ENCODE data around the gene KIAA1958.
"Not testable (repeated sequence)": the region's sequence is repeated elsewhere in the genome, so short reads cannot be mapped to it uniquely, and the experiment has no call there.

Gene KIAA1958

GRCh38 chr9:112648624-112649023 is 162.0 kb downstream of the KIAA1958 start:
- H3K9ac ChIP-seq (ENCODE audit: low read length) = no peak overlapping the region
- H3K4me3 ChIP-seq (ENCODE audit: low read depth in 1 of 2, low read length in 2 of 2) = no peak overlapping the region
- no peaks in the 10 kb centered on the region for H3K9me3 ChIP-seq (ENCODE audit: low read length)
- no peaks in the 10 kb centered on the region for H3K4me1 ChIP-seq (ENCODE audit: insufficient read depth, low read length)
- no peak overlapping the region for H3K27ac ChIP-seq (ENCODE audit: low read depth, low read length)
- no peaks in the 10 kb centered on the region for H3K27me3 ChIP-seq (ENCODE audit: control insufficient read depth in 1 of 2, insufficient read depth in 2 of 2, low read length in 2 of 2)
- H3K36me3 ChIP-seq (ENCODE audit: insufficient read depth, low read length) = no peaks in the 10 kb centered on the region

GRCh38 chr9:112654282-112654681 is 167.7 kb downstream of the KIAA1958 start:
- Histone ChIP-seq H3K9me3 (ENCODE audit: low read length) (no peaks in the 10 kb centered on the region), H3K36me3 (ENCODE audit: insufficient read depth, low read length) (no peaks in the 10 kb centered on the region), H3K4me3 (ENCODE audit: low read depth in 1 of 2, low read length in 2 of 2) (no peak overlapping the region), H3K27me3 (ENCODE audit: control insufficient read depth in 1 of 2, insufficient read depth in 2 of 2, low read length in 2 of 2) (no peaks in the 10 kb centered on the region), H3K9ac (ENCODE audit: low read length) (no peak overlapping the region), H3K27ac (ENCODE audit: low read depth, low read length) (no peak overlapping the region), H3K4me1 (ENCODE audit: insufficient read depth, low read length) (no peaks in the 10 kb centered on the region)

GRCh38 chr9:112655668-112656067 is 169.0 kb downstream of the KIAA1958 start:
- no peak overlapping the region for H3K9ac ChIP-seq (ENCODE audit: low read length)
- H3K4me3 ChIP-seq (ENCODE audit: low read depth in 1 of 2, low read length in 2 of 2) = no peak overlapping the region
- no peaks in the 10 kb centered on the region for H3K36me3 ChIP-seq (ENCODE audit: insufficient read depth, low read length)
- no peaks in the 10 kb centered on the region for H3K4me1 ChIP-seq (ENCODE audit: insufficient read depth, low read length)
- no peak overlapping the region for H3K27ac ChIP-seq (ENCODE audit: low read depth, low read length)
- no peaks in the 10 kb centered on the region for H3K27me3 ChIP-seq (ENCODE audit: control insufficient read depth in 1 of 2, insufficient read depth in 2 of 2, low read length in 2 of 2)
- H3K9me3 ChIP-seq (ENCODE audit: low read length) = no peaks in the 10 kb centered on the region

- Histone ChIP-seq H3K27ac (ENCODE audit: low read depth, low read length) (no peak overlapping the region), H3K27me3 (ENCODE audit: control insufficient read depth in 1 of 2, insufficient read depth in 2 of 2, low read length in 2 of 2) (no peaks in the 10 kb centered on the region)
These were observed 173.3 kb downstream of the KIAA1958 start for GRCh38 chr9:112659906-112660305.

GRCh38 chr9:112663681-112664080 is 177.1 kb downstream of the KIAA1958 start:
- Histone ChIP-seq H3K9ac (ENCODE audit: low read length) (no peak overlapping the region), H3K4me1 (ENCODE audit: insufficient read depth, low read length) (no peaks in the 10 kb centered on the region), H3K27ac (ENCODE audit: low read depth, low read length) (no peak overlapping the region), H3K9me3 (ENCODE audit: low read length) (no peaks in the 10 kb centered on the region), H3K36me3 (ENCODE audit: insufficient read depth, low read length) (no peaks in the 10 kb centered on the region), H3K4me3 (ENCODE audit: low read depth in 1 of 2, low read length in 2 of 2) (no peak overlapping the region), H3K27me3 (ENCODE audit: control insufficient read depth in 1 of 2, insufficient read depth in 2 of 2, low read length in 2 of 2) (no peaks in the 10 kb centered on the region)

More at GRCh38 chr9:112659906-112660305, 173.3 kb downstream of the KIAA1958 start:
- no peak overlapping the region for H3K4me3 ChIP-seq (ENCODE audit: low read depth in 1 of 2, low read length in 2 of 2)
- H3K4me1 ChIP-seq (ENCODE audit: insufficient read depth, low read length) = no peaks in the 10 kb centered on the region
- H3K9ac ChIP-seq (ENCODE audit: low read length) = no peak overlapping the region
- H3K36me3 ChIP-seq (ENCODE audit: insufficient read depth, low read length) = no peaks in the 10 kb centered on the region
- no peaks in the 10 kb centered on the region for H3K9me3 ChIP-seq (ENCODE audit: low read length)

GRCh38 chr9:112664531-112664930 is 177.9 kb downstream of the KIAA1958 start:
- Histone ChIP-seq H3K27me3 (ENCODE audit: control insufficient read depth in 1 of 2, insufficient read depth in 2 of 2, low read length in 2 of 2) (no peaks in the 10 kb centered on the region), H3K36me3 (ENCODE audit: insufficient read depth, low read length) (no peaks in the 10 kb centered on the region), H3K4me3 (ENCODE audit: low read depth in 1 of 2, low read length in 2 of 2) (no peak overlapping the region), H3K4me1 (ENCODE audit: insufficient read depth, low read length) (no peaks in the 10 kb centered on the region), H3K9ac (ENCODE audit: low read length) (no peak overlapping the region), H3K9me3 (ENCODE audit: low read length) (no peaks in the 10 kb centered on the region), H3K27ac (ENCODE audit: low read depth, low read length) (no peak overlapping the region)

- Histone ChIP-seq H3K4me1 (ENCODE audit: insufficient read depth, low read length) (no peaks in the 10 kb centered on the region), H3K27ac (ENCODE audit: low read depth, low read length) (no peak overlapping the region), H3K9ac (ENCODE audit: low read length) (no peak overlapping the region), H3K27me3 (ENCODE audit: control insufficient read depth in 1 of 2, insufficient read depth in 2 of 2, low read length in 2 of 2) (no peaks in the 10 kb centered on the region), H3K9me3 (ENCODE audit: low read length) (no peaks in the 10 kb centered on the region), H3K4me3 (ENCODE audit: low read depth in 1 of 2, low read length in 2 of 2) (no peak overlapping the region), H3K36me3 (ENCODE audit: insufficient read depth, low read length) (no peaks in the 10 kb centered on the region)
These were observed 178.7 kb downstream of the KIAA1958 start for GRCh38 chr9:112665347-112665746.

GRCh38 chr9:112669326-112669725 is 182.7 kb downstream of the KIAA1958 start:
- Histone ChIP-seq H3K4me3 (ENCODE audit: low read depth in 1 of 2, low read length in 2 of 2) (no peak overlapping the region), H3K4me1 (ENCODE audit: insufficient read depth, low read length) (no peaks in the 10 kb centered on the region), H3K27me3 (ENCODE audit: control insufficient read depth in 1 of 2, insufficient read depth in 2 of 2, low read length in 2 of 2) (no peaks in the 10 kb centered on the region), H3K36me3 (ENCODE audit: insufficient read depth, low read length) (no peaks in the 10 kb centered on the region), H3K9ac (ENCODE audit: low read length) (no peak overlapping the region), H3K27ac (ENCODE audit: low read depth, low read length) (no peak overlapping the region), H3K9me3 (ENCODE audit: low read length) (no peaks in the 10 kb centered on the region)

- no peak overlapping the region for H3K27ac ChIP-seq (ENCODE audit: low read depth, low read length)
- no peak overlapping the region for H3K4me3 ChIP-seq (ENCODE audit: low read depth in 1 of 2, low read length in 2 of 2)
- H3K4me1 ChIP-seq (ENCODE audit: insufficient read depth, low read length) = no peaks in the 10 kb centered on the region
- H3K9ac ChIP-seq (ENCODE audit: low read length) = no peak overlapping the region
- H3K9me3 ChIP-seq (ENCODE audit: low read length) = no peaks in the 10 kb centered on the region
- H3K27me3 ChIP-seq (ENCODE audit: control insufficient read depth in 1 of 2, insufficient read depth in 2 of 2, low read length in 2 of 2) = no peaks in the 10 kb centered on the region
- no peaks in the 10 kb centered on the region for H3K36me3 ChIP-seq (ENCODE audit: insufficient read depth, low read length)
These were observed 184.5 kb downstream of the KIAA1958 start for GRCh38 chr9:112670991-112671625.

GRCh38 chr9:112673221-112673620 is 186.6 kb downstream of the KIAA1958 start:
- H3K4me1 ChIP-seq (ENCODE audit: insufficient read depth, low read length); H3K9ac ChIP-seq (ENCODE audit: low read length): not testable (repeated sequence)

GRCh38 chr9:112677040-112677439 is 190.4 kb downstream of the KIAA1958 start:
- H3K27ac ChIP-seq (ENCODE audit: low read depth, low read length) = no peak overlapping the region
- no peaks in the 10 kb centered on the region for H3K27me3 ChIP-seq (ENCODE audit: control insufficient read depth in 1 of 2, insufficient read depth in 2 of 2, low read length in 2 of 2)
- no peak overlapping the region for H3K9ac ChIP-seq (ENCODE audit: low read length)
- H3K4me1 ChIP-seq (ENCODE audit: insufficient read depth, low read length) = no peaks in the 10 kb centered on the region
- no peaks in the 10 kb centered on the region for H3K36me3 ChIP-seq (ENCODE audit: insufficient read depth, low read length)
- H3K9me3 ChIP-seq (ENCODE audit: low read length) = no peaks in the 10 kb centered on the region
- no peak overlapping the region for H3K4me3 ChIP-seq (ENCODE audit: low read depth in 1 of 2, low read length in 2 of 2)

More at GRCh38 chr9:112673221-112673620, 186.6 kb downstream of the KIAA1958 start:
- H3K27ac ChIP-seq (ENCODE audit: low read depth, low read length); H3K9me3 ChIP-seq (ENCODE audit: low read length); H3K27me3 ChIP-seq (ENCODE audit: control insufficient read depth in 1 of 2, insufficient read depth in 2 of 2, low read length in 2 of 2); H3K36me3 ChIP-seq (ENCODE audit: insufficient read depth, low read length); H3K4me3 ChIP-seq (ENCODE audit: low read depth in 1 of 2, low read length in 2 of 2): not testable (repeated sequence)

GRCh38 chr9:112680731-112681402 is 194.2 kb downstream of the KIAA1958 start:
- H3K27ac ChIP-seq (ENCODE audit: low read depth, low read length) = no peak overlapping the region
- no peaks in the 10 kb centered on the region for H3K4me1 ChIP-seq (ENCODE audit: insufficient read depth, low read length)
- no peaks in the 10 kb centered on the region for H3K27me3 ChIP-seq (ENCODE audit: control insufficient read depth in 1 of 2, insufficient read depth in 2 of 2, low read length in 2 of 2)
- no peaks in the 10 kb centered on the region for H3K36me3 ChIP-seq (ENCODE audit: insufficient read depth, low read length)
- H3K9me3 ChIP-seq (ENCODE audit: low read length) = no peaks in the 10 kb centered on the region
- no peak overlapping the region for H3K9ac ChIP-seq (ENCODE audit: low read length)
- no peak overlapping the region for H3K4me3 ChIP-seq (ENCODE audit: low read depth in 1 of 2, low read length in 2 of 2)

All from muscle layer of colon (tissue), 2 donors.